A549 (cell line): Measurements from ENCODE around the gene TBCA. TPM values are rescaled to one million over a fixed set of nuclear protein-coding genes. Genes with fewer than 3 reads are reported as not detected.

Experiments used
- ATAC-seq, 2 experiments: fragments of 200-7000 bp in 1 of 2; fragments of >200 bp in 1 of 2; cut with Nextera tagmentation in 1 of 2; cut with Tn5 transposase in 1 of 2; 3 replicates each; pipeline versions ENCODE4 v1.8.0 to v1.9.1; 2018 to 2020; ENCODE audit warnings: mild to moderate bottlenecking in 1 of 2, moderate library complexity in 1 of 2
- CTCF ChIA-PET: fragments of 300-600 bp; sonication (Branson Sonifier 250); formaldehyde crosslinking; extraction: SDS; loops from one replicate; lab custom pipeline; 2021; ENCODE audit warnings: antibody characterized with exemption, inconsistent platforms; lab: Yijun Ruan, JAX
- POLR2A ChIA-PET: fragments of 350-600 bp; formaldehyde crosslinking; extraction: SDS; loops from one replicate; lab custom pipeline; 2021; ENCODE audit warnings: antibody characterized with exemption, inconsistent platforms; lab: Yijun Ruan, JAX
- DNase-seq, 2 experiments: peaks; one replicate each; pipeline versions ENCODE4 v3.0.0 to v3.0.0-alpha.2; 2011 to 2016; ENCODE audit warnings: low read depth in 1 of 2, low spot score in 1 of 2
- FAIRE-seq: peaks from 2 replicates; lab custom pipeline; 2011; peaks lifted over from hg19 to GRCh38; lab: Jason Lieb, UNC
- H3K27ac ChIP-seq, 2 experiments: fragments of >200 bp; sonication (Bioruptor Twin); formaldehyde crosslinking; 3 replicates each; pipeline ENCODE4 v1.5.1; 2016 to 2017
- H3K4me1 ChIP-seq: fragments of >200 bp; sonication (Bioruptor Twin); formaldehyde crosslinking; 3 replicates; pipeline ENCODE4 v1.6.1; 2016
- H3K4me2 ChIP-seq: fragments of >200 bp; sonication (Bioruptor Twin); formaldehyde crosslinking; 3 replicates; pipeline ENCODE4 v1.6.1; 2016
- H3K4me3 ChIP-seq: fragments of >200 bp; sonication (Bioruptor Twin); formaldehyde crosslinking; 3 replicates; pipeline ENCODE4 v1.5.1; 2016
- H3K9me3 ChIP-seq: fragments of >200 bp; sonication (Bioruptor Twin); formaldehyde crosslinking; 3 replicates; pipeline ENCODE4 v1.6.1; 2016
- BCL3 ChIP-seq: fragments of >200 bp; sonication (Bioruptor Twin); formaldehyde crosslinking; IDR thresholded peaks from 3 replicates; pipeline ENCODE4 v1.6.1; 2016
- CHD2 ChIP-seq: fragments of 150-350 bp; IDR thresholded peaks from 2 replicates; pipeline ENCODE4 v1.6.1; 2014; ENCODE audit warnings: low read length; ENCODE audit not compliant: partially characterized antibody
- CHD4 ChIP-seq: fragments of 200-600 bp; sonication (generic); IDR thresholded peaks from 2 replicates; pipeline ENCODE4 v1.6.1; 2016; ENCODE audit warnings: antibody characterized with exemption, mild to moderate bottlenecking, borderline replicate concordance
- EHF ChIP-seq: fragments of 250-450 bp; sonication (Bioruptor Pico); IDR thresholded peaks from 2 replicates; pipeline ENCODE4 v1.5.0; 2020; ENCODE audit warnings: mild to moderate bottlenecking
- ESRRA ChIP-seq: fragments of 150-350 bp; IDR thresholded peaks from 2 replicates; pipeline ENCODE4 v1.6.1; 2014; ENCODE audit warnings: mild to moderate bottlenecking, low read length, borderline replicate concordance
- GATA3 ChIP-seq: IDR thresholded peaks from 2 replicates; pipeline ENCODE4 v1.6.1; 2012; ENCODE audit warnings: borderline replicate concordance
- HDAC2 ChIP-seq: fragments of 200-600 bp; sonication (generic); IDR thresholded peaks from 2 replicates; pipeline ENCODE4 v1.6.1; 2016
- HMGXB4 ChIP-seq: fragments of 250-450 bp; sonication (Bioruptor Pico); IDR thresholded peaks from 2 replicates; pipeline ENCODE4 v1.5.0; 2021; ENCODE audit warnings: mild to moderate bottlenecking, moderate library complexity, borderline replicate concordance
- HOXA7 ChIP-seq: fragments of 250-450 bp; sonication (Bioruptor Pico); IDR thresholded peaks from 2 replicates; pipeline ENCODE4 v1.5.0; 2020; ENCODE audit warnings: mild to moderate bottlenecking, moderate library complexity
- KDM5A ChIP-seq: fragments of 200-600 bp; sonication (generic); IDR thresholded peaks from 2 replicates; pipeline ENCODE4 v1.6.1; 2016; ENCODE audit warnings: antibody characterized with exemption, mild to moderate bottlenecking
- MYC ChIP-seq: IDR thresholded peaks from 2 replicates; pipeline ENCODE4 v1.6.1; 2012; ENCODE audit warnings: mild to moderate bottlenecking, inconsistent platforms, low read length, improper control_type of control experiment, borderline replicate concordance
- POLR2A ChIP-seq: IDR thresholded peaks from 2 replicates; pipeline ENCODE4 v1.6.1; 2012; ENCODE audit warnings: mild to moderate bottlenecking, low read length
- POLR2AphosphoS2 ChIP-seq: conservative IDR thresholded peaks from 2 replicates; pipeline ENCODE4 v1.6.1; 2012; ENCODE audit warnings: low read length, improper control_type of control experiment, inconsistent platforms
- RAD21 ChIP-seq, 2 experiments: fragments of >200 bp in 1 of 2; sonication (Bioruptor Twin) in 1 of 2; formaldehyde crosslinking in 1 of 2; IDR thresholded peaks in 1 of 2; conservative IDR thresholded peaks in 1 of 2; 2 replicates in 1 of 2; 3 replicates in 1 of 2; pipeline ENCODE4 v1.6.1; 2012 to 2018; ENCODE audit warnings: inconsistent platforms in 1 of 2
- RCOR1 ChIP-seq: fragments of 150-350 bp; IDR thresholded peaks from 2 replicates; pipeline ENCODE4 v1.6.1; 2014; ENCODE audit warnings: antibody characterized with exemption, low read length, low read depth
- REST ChIP-seq: fragments of 200-600 bp; sonication (generic); IDR thresholded peaks from 2 replicates; pipeline ENCODE4 v1.6.1; 2016; ENCODE audit warnings: antibody characterized with exemption, mild to moderate bottlenecking, moderate library complexity
- RFX5 ChIP-seq: fragments of 450-650 bp; IDR thresholded peaks from 2 replicates; pipeline ENCODE4 v1.7.1; 2014; ENCODE audit warnings: antibody characterized with exemption, mild to moderate bottlenecking, moderate library complexity
- RNF2 ChIP-seq: fragments of 200-600 bp; sonication (generic); IDR thresholded peaks from 2 replicates; pipeline ENCODE4 v1.6.1; 2016; ENCODE audit warnings: low read depth, mild to moderate bottlenecking, antibody characterized with exemption, moderate library complexity, borderline replicate concordance
- SMC3 ChIP-seq: fragments of >200 bp; sonication (Bioruptor Twin); formaldehyde crosslinking; IDR thresholded peaks from 3 replicates; pipeline ENCODE4 v1.6.1; 2018; ENCODE audit warnings: inconsistent platforms
- TP53 ChIP-seq: fragments of 250-450 bp; sonication (Bioruptor Pico); IDR thresholded peaks from 2 replicates; pipeline ENCODE4 v1.5.0; 2021; ENCODE audit warnings: mild to moderate bottlenecking, moderate library complexity
- polyA plus RNA-seq, 4 experiments: library from polyadenylated mRNA; depleted of rRNA in 3 of 4; stranded (reverse); fragments of >200 nt; fragmentation: RNase III in 1 of 4; extraction: RNeasy Plus Mini Kit Qiagen cat#74134 plus additional on column Dnase treatment in 1 of 4; gene quantifications; 2 replicates in 3 of 4; 3 replicates in 1 of 4; pipeline ENCODE4 v1.2.3, GENCODE V29; 2011 to 2017

TBCA gene
- polyA plus RNA-seq, 2 of the 4 experiments (the other 2 are of a cell fraction) = 373 to 484 TPM

- FAIRE-seq (no peak), ATAC-seq (no peak)
- Histone ChIP-seq H3K4me1 (no peaks in the 10 kb centered on the region), H3K9me3 (no peaks in the 10 kb centered on the region)
- CTCF ChIA-PET = interaction anchor here (0.6 to 1.1 kb wide), 2 partner anchors 9 to 17 kb away, joined by 3 to 5 read pairs; no protein-coding TSS in a partner anchor
- no peak for TF ChIP-seq BCL3
- no peak for TF ChIP-seq EHF
- no peak for TF ChIP-seq REST
- TF ChIP-seq, all 56 proteins: peak for 0
- no peak overlapping the region for H3K4me3 ChIP-seq
- no peak overlapping the region for H3K4me2 ChIP-seq
- DNase-seq = no peak
- no peak overlapping the region for H3K27ac ChIP-seq
- POLR2A ChIA-PET = no interaction called here
Observed at GRCh38 chr5:77662635-77663034, 113.5 kb downstream of the TBCA start.

GRCh38 chr5:77658662-77659061 is 117.5 kb downstream of the TBCA start:
- DNase-seq (no peak), ATAC-seq (no peak), FAIRE-seq (no peak)
- Histone ChIP-seq H3K4me2 (no peak overlapping the region), H3K4me3 (no peak overlapping the region), H3K27ac (no peak overlapping the region), H3K9me3 (no peaks in the 10 kb centered on the region), H3K4me1 (no peaks in the 10 kb centered on the region)
- POLR2A ChIA-PET = no interaction called here
- CTCF ChIA-PET = interaction anchor here (0.6 to 2.3 kb wide), 2 partner anchors 12 to 58 kb away, joined by 3 to 9 read pairs; no protein-coding TSS in a partner anchor
- TF ChIP-seq SMC3 = no peak
- no peak for TF ChIP-seq RAD21 (conservative IDR thresholded peaks at IDR 0.05 in 1 of 2, IDR thresholded peaks at IDR 0.05 in 1 of 2)
- no peak for TF ChIP-seq TP53
- TF ChIP-seq CHD2 = no peak
- TF ChIP-seq POLR2AphosphoS2 = no peak
- no peak for TF ChIP-seq MYC
- TF ChIP-seq CHD4 = no peak
- TF ChIP-seq RNF2 = no peak
- TF ChIP-seq HMGXB4 (CRISPR knock-in tag) = no peak
- TF ChIP-seq GATA3 = no peak
- TF ChIP-seq RFX5 = no peak
- no peak for TF ChIP-seq HDAC2
- TF ChIP-seq HOXA7 (CRISPR knock-in tag) = no peak
- no peak for TF ChIP-seq RCOR1
- no peak for TF ChIP-seq ESRRA
- TF ChIP-seq EHF = no peak
- TF ChIP-seq KDM5A = no peak
- TF ChIP-seq POLR2A = no peak
